ENCODE measurements around the gene TBX15.

TBX15 gene

GRCh38 chr1:118945489-118945888 lies 42.7 kb downstream of the TBX15 start:
- in situ Hi-C loops (cut with MboI; ENCODE audit: low pct_unique_long_range_greater_than_20kb, low sequenced_read_pairs, unreplicated experiment) = no loop called here
- no peak for TF ChIP-seq CTCF (IDR thresholded peaks at IDR 0.05; ENCODE audit: extremely low read depth, insufficient read depth, missing control alignments)
- DNase-seq (ENCODE audit: low spot score) = no peak

GRCh38 chr1:118944546-118944945 lies 43.6 kb downstream of the TBX15 start:
- no peak for TF ChIP-seq CTCF (IDR thresholded peaks at IDR 0.05; ENCODE audit: extremely low read depth, insufficient read depth, missing control alignments)
- DNase-seq (ENCODE audit: low spot score) = no peak
- in situ Hi-C loops (cut with MboI; ENCODE audit: low pct_unique_long_range_greater_than_20kb, low sequenced_read_pairs, unreplicated experiment) = no loop called here

GRCh38 chr1:118944133-118944532 lies 44.0 kb downstream of the TBX15 start:
- no peak for TF ChIP-seq CTCF (IDR thresholded peaks at IDR 0.05; ENCODE audit: extremely low read depth, insufficient read depth, missing control alignments)
- in situ Hi-C loops (cut with MboI; ENCODE audit: low pct_unique_long_range_greater_than_20kb, low sequenced_read_pairs, unreplicated experiment) = no loop called here
- no peak for DNase-seq (ENCODE audit: low spot score)

- no peak for DNase-seq (ENCODE audit: low spot score)
- TF ChIP-seq CTCF (IDR thresholded peaks at IDR 0.05; ENCODE audit: extremely low read depth, insufficient read depth, missing control alignments) = no peak
- in situ Hi-C loops (cut with MboI; ENCODE audit: low pct_unique_long_range_greater_than_20kb, low sequenced_read_pairs, unreplicated experiment) = no loop called here
Observed at GRCh38 chr1:118940957-118941356, 47.2 kb downstream of the TBX15 start.

- TF ChIP-seq CTCF (IDR thresholded peaks at IDR 0.05; ENCODE audit: extremely low read depth, insufficient read depth, missing control alignments) = no peak
- DNase-seq (ENCODE audit: low spot score) = no peak
- in situ Hi-C loops (cut with MboI; ENCODE audit: low pct_unique_long_range_greater_than_20kb, low sequenced_read_pairs, unreplicated experiment) = no loop called here
Observed at GRCh38 chr1:118937413-118938072, 50.6 kb downstream of the TBX15 start.

- TF ChIP-seq CTCF (IDR thresholded peaks at IDR 0.05; ENCODE audit: extremely low read depth, insufficient read depth, missing control alignments) = no peak
- DNase-seq (ENCODE audit: low spot score) = no peak
- in situ Hi-C loops (cut with MboI; ENCODE audit: low pct_unique_long_range_greater_than_20kb, low sequenced_read_pairs, unreplicated experiment) = no loop called here
Observed at GRCh38 chr1:118934706-118935105, 53.4 kb downstream of the TBX15 start.
